Left lung (tissue), 10 donors: ENCODE measurements around the gene MARK2. TPM values are rescaled to one million over a fixed set of nuclear protein-coding genes. Genes with fewer than 3 reads are reported as not detected.
A peak's percentile ranks its signal among the peaks of the same experiment; 100 is the strongest.

Experiments
- ATAC-seq: fragments of 200-7000 bp; cut with Tn5 transposase; one replicate; pipeline ENCODE4 v1.9.1; 2020; ENCODE audit warnings: moderate library complexity
- DNase-seq, 4 donors: peaks; one replicate each; pipeline ENCODE4 v3.0.0-alpha.2; 2013 to 2020
- H3K27ac ChIP-seq, 2 donors: fragments of 200-600 bp; sonication (generic) in 1 of 2; one replicate each; pipeline versions ENCODE4 v1.5.0 to v1.8.0; 2020 to 2021
- H3K27me3 ChIP-seq, 2 donors: fragments of 200-600 bp; sonication (generic) in 1 of 2; one replicate each; pipeline versions ENCODE4 v1.5.0 to v1.8.0; 2020 to 2021
- H3K36me3 ChIP-seq, 2 donors: fragments of 200-600 bp; sonication (generic) in 1 of 2; one replicate each; pipeline versions ENCODE4 v1.5.0 to v1.8.0; 2020 to 2021
- H3K4me1 ChIP-seq, 2 donors: fragments of 200-600 bp; one replicate each; pipeline ENCODE4 v1.8.0; 2021
- H3K4me3 ChIP-seq, 2 donors: fragments of 200-600 bp; sonication (generic) in 1 of 2; one replicate each; pipeline versions ENCODE4 v1.5.0 to v1.8.0; 2020 to 2021; ENCODE audit warnings: mild to moderate bottlenecking in 1 of 2
- H3K9me3 ChIP-seq, 2 donors: fragments of 200-600 bp; sonication (generic) in 1 of 2; one replicate each; pipeline versions ENCODE4 v1.5.0 to v1.8.0; 2020 to 2021
- intact Hi-C, 2 donors: fragments of 100-400 bp; cut with DNase I; formaldehyde crosslinking; loops; one replicate each; pipeline versions ENCODE4 v1.11.2 to v1.14.2; 2022
- polyA plus RNA-seq, 6 donors: library from polyadenylated mRNA; unstranded; fragments of 120-200 nt; gene quantifications; one replicate each; pipeline ENCODE4 v1.2.1, GENCODE V29; 2013; ENCODE audit not compliant: insufficient read length in 6 of 6
- total RNA-seq, 2 donors: library from RNA; stranded (reverse); fragmentation: NEBNext Ultra II Directional; extraction: Animal tissue kit (Norgen Biotek cat#: 25700); gene quantifications; one replicate each; pipeline ENCODE4 v1.2.1, GENCODE V29; 2021
- TF ChIP-seq, protein P1 (sequence below), 2 donors: fragments of 200-600 bp; sonication (generic) in 1 of 2; IDR thresholded peaks; one replicate each; pipeline versions ENCODE4 v1.5.0 to v1.8.0; 2021; ENCODE audit warnings: antibody characterized with exemption in 2 of 2
- donor health status: DM: no; HTN: yes; CAD: no.
- donor health status: DM: no; HTN: no; CAD: no.

Gene MARK2
- total and polyA plus RNA-seq, 8 donors: 29.0 to 45.5 (median 33.6) TPM

GRCh38 chr11:63906087-63906486 is 67.2 kb downstream of the MARK2 start:
- H3K9me3 ChIP-seq: no peaks in the 10 kb centered on the region
- DNase-seq (no peak), ATAC-seq (no peak)
- TF ChIP-seq, protein P1, sequence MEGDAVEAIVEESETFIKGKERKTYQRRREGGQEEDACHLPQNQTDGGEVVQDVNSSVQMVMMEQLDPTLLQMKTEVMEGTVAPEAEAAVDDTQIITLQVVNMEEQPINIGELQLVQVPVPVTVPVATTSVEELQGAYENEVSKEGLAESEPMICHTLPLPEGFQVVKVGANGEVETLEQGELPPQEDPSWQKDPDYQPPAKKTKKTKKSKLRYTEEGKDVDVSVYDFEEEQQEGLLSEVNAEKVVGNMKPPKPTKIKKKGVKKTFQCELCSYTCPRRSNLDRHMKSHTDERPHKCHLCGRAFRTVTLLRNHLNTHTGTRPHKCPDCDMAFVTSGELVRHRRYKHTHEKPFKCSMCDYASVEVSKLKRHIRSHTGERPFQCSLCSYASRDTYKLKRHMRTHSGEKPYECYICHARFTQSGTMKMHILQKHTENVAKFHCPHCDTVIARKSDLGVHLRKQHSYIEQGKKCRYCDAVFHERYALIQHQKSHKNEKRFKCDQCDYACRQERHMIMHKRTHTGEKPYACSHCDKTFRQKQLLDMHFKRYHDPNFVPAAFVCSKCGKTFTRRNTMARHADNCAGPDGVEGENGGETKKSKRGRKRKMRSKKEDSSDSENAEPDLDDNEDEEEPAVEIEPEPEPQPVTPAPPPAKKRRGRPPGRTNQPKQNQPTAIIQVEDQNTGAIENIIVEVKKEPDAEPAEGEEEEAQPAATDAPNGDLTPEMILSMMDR (IDR thresholded peaks at IDR 0.05): no peak
- H3K4me1 ChIP-seq: peaks cover 0 to 3% of the 10 kb centered on the region in 2 donors
- peaks cover 0 to 96% of the 10 kb centered on the region in 2 donors for H3K36me3 ChIP-seq
- no peak overlapping the region for H3K4me3 ChIP-seq
- intact Hi-C loops: no loop called here
- no peaks in the 10 kb centered on the region for H3K27me3 ChIP-seq
- H3K27ac ChIP-seq: no peak overlapping the region

GRCh38 chr11:63906585-63906984 is 67.7 kb downstream of the MARK2 start:
- no peak for ATAC-seq
- Histone ChIP-seq H3K27ac (no peak overlapping the region), H3K27me3 (no peaks in the 10 kb centered on the region), H3K36me3 (peaks cover 0 to 99% of the 10 kb centered on the region in 2 donors), H3K4me1 (peaks cover 0 to 3% of the 10 kb centered on the region in 2 donors), H3K4me3 (no peak overlapping the region), H3K9me3 (no peaks in the 10 kb centered on the region)
- intact Hi-C loops: no loop called here
- TF ChIP-seq, protein P1 (IDR thresholded peaks at IDR 0.05): peak; percentile 21 to 35
- DNase-seq: no peak

DNA sequence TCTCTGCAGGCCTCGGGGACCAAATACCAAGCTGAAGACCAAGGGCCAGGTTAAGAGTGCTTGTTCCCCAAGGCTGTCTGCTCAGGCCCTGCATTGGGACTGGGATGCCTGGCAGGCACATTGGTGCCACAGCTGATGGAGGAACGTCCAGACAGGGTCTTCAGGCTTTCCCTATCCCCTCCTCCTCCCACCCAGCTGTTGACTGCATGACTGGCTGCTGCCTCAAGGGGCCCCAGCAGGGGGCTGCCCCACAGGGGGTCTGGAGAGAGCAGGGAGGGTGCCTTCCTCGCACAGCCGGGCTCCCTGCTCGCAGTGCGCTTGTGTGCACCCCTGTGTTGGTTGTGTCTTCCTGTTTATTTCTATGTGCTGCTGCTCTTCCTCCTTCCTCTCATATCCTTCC is 68.2 kb downstream of the MARK2 start:
- ATAC-seq: no peak

GRCh38 chr11:63907808-63908530 is 69.1 kb downstream of the MARK2 start:
- no peak for DNase-seq
- peaks cover 0 to 86% of the 10 kb centered on the region in 2 donors for H3K36me3 ChIP-seq
- intact Hi-C loops: no loop called here

More for the DNA sequence above, 68.2 kb downstream of the MARK2 start:
- peaks cover 0 to 3% of the 10 kb centered on the region in 2 donors for H3K4me1 ChIP-seq
- H3K27me3 ChIP-seq: no peaks in the 10 kb centered on the region
- intact Hi-C loops: no loop called here
- H3K9me3 ChIP-seq: no peaks in the 10 kb centered on the region
- H3K4me3 ChIP-seq: no peak overlapping the region
- no peak overlapping the region for H3K27ac ChIP-seq
- DNase-seq: no peak
- TF ChIP-seq, protein P1 (IDR thresholded peaks at IDR 0.05): no peak
- peaks cover 0 to 96% of the 10 kb centered on the region in 2 donors for H3K36me3 ChIP-seq

More at GRCh38 chr11:63907808-63908530, 69.1 kb downstream of the MARK2 start:
- no peak for ATAC-seq
- Histone ChIP-seq H3K4me1 (peaks cover 0 to 3% of the 10 kb centered on the region in 2 donors), H3K4me3 (no peak overlapping the region), H3K9me3 (no peaks in the 10 kb centered on the region), H3K27ac (no peak overlapping the region), H3K27me3 (no peaks in the 10 kb centered on the region)
- TF ChIP-seq, protein P1 (IDR thresholded peaks at IDR 0.05): no peak
